Measurements from ENCODE around the gene GALR2. TPM values are rescaled to one million over a fixed set of nuclear protein-coding genes. Genes with fewer than 3 reads are reported as not detected.
"Not testable (repeated sequence)": the region's sequence is repeated elsewhere in the genome, so short reads cannot be mapped to it uniquely, and the experiment has no call there.

Gene GALR2
- total RNA-seq, 1 donor from 2014 or later = 2.7 TPM

- Mint-ChIP-seq H3K9me3 (no peaks in the 10 kb centered on the region), H3K4me3 (peak overlapping the region; percentile 28), H3K27me3 (no peaks in the 10 kb centered on the region), H3K4me1 (peaks cover 18% of the 10 kb centered on the region), H3K36me3 (ENCODE audit: low read depth) (peaks cover 68% of the 10 kb centered on the region), H3K27ac (peak overlapping the region; percentile 71)
- peak; percentile 80 for DNase-seq
- intact Hi-C loops (cut with micrococcal nuclease) = loop anchor here (1.0 kb wide), 1 partner anchor 8 kb away; the partner anchor contains the start of gene SRP68
These were observed 10.6 kb upstream of the GALR2 start for GRCh38 chr17:76063875-76064546.

DNA sequence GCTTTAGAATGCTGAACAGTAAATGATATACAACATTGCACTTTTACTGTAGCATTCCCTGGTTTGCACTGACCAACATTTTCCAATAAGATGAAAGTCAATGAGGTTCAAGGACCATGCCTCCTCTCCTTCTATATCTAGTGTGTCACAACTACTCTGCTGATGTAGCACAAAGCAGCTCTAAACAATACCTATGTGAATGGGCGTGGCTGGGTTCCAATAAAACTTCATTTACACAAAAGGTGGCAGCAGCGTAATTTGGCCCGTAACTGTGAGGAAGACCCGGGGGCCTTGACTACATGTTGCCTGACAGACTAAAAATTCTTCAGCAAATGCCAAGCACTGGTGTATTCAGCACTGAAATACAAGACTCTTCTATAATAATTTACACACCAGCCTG lies 8.8 kb upstream of the GALR2 start:
- Mint-ChIP-seq H3K27me3 (no peaks in the 10 kb centered on the region), H3K9me3 (no peaks in the 10 kb centered on the region), H3K36me3 (ENCODE audit: low read depth) (peaks cover 61% of the 10 kb centered on the region), H3K4me1 (peaks cover 24% of the 10 kb centered on the region), H3K4me3 (no peak overlapping the region), H3K27ac (peak overlapping the region; percentile 9)
- DNase-seq = no peak
- intact Hi-C loops (cut with micrococcal nuclease) = no loop called here

GRCh38 chr17:76071531-76072147 lies 2.9 kb upstream of the GALR2 start:
- Mint-ChIP-seq H3K27ac (peak overlapping the region; percentile 100), H3K36me3 (ENCODE audit: low read depth) (peaks cover 21% of the 10 kb centered on the region), H3K4me1 (peaks cover 32% of the 10 kb centered on the region), H3K27me3 (peaks cover 23% of the 10 kb centered on the region), H3K9me3 (no peaks in the 10 kb centered on the region), H3K4me3 (peak overlapping the region; percentile 99)
- intact Hi-C loops (cut with micrococcal nuclease) = loop anchor here (1.0 to 10.0 kb wide), 7 partner anchors 7 to 663 kb away; partner anchors contain the start of genes EXOC7, MFSD11, MRPL38 and PRPSAP1
- peak; percentile 74 for DNase-seq

DNA sequence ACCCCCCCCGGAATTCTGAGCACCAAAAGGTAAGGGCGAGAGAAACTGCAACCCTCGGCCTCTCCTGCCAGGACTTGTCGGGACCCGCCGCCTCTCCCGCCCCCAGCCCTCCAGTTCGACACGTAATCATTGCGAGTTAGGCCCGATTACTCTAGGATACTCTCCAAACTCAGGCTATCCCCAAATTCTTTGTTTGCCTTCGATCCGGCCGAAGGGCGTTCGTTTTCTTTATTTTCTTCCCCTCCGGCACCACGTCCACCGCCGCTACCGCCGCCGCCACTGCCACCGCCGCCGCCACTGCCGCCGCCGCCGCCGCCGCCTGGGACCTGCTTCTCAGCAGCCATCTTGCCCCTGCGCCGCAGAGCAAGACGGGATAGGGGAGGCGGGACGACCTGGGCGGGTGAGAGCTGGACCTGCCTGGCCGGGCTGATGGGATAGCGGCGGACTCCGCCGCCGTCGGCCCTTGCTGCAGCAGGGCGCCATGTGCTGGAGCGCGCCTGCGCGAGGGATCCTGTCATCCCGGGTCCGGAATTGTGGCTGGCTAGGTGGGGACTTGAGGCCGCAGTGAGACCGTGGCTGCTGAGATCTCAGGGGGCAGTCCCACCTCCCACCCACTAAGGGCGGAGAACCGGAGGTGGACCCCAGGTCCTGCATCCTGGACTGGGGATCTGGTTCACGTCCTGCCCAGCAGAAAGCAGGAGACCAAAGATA lies 2.3 kb upstream of the GALR2 start, which contains the start of gene SRP68:
TSS of gene SRP68 (minus strand) at position 370 of the 711 bp plus-strand sequence. CDS start at position 344, 26 bp downstream.
- intact Hi-C loops (cut with micrococcal nuclease) = loop anchor here (1.0 to 10.0 kb wide), 6 partner anchors 8 to 662 kb away; partner anchors contain the start of genes MFSD11, MRPL38, PRPSAP1 and SRSF2
- peaks cover 36% of the 10 kb centered on the region for H3K4me1 Mint-ChIP-seq

DNA sequence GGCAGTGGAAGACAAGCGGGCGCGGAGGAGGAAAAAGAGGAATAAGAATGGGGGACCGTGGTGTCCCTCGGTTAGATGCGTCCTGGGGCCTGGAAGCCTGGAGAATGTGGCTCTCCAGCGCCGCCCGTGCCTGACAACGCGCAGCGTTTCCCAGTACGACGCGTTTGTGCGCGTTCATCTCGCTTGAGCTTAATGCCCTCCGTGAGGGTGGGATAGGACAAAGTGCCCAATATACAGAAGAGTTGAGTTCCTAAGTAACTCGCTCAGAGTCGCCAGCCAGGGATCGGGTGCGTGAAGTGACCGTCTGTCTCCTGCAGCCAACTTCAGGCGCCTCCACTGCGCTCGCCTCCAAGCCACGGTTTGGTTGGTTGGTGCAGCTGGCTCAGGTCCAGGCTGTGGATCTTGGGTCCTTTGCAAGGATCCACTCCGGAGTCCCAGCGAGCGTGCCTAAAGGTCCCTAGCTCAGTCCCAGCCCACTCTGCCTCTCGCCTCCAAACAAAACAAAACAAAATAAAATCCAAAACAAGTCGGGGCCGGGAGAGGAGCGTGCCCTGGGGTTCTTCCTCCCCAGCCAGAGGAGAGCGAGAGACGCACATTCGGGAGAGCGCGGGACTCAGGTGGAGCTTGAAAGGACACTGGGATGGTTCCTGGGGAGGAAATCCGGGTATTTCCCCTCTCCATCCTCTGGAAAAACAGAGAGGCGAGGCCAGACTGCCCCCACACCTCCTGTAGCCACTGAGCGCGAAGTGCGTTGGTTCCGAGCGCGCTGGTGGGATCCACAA lies 974 bp downstream of the GALR2 start:
- Mint-ChIP-seq H3K27ac (no peak overlapping the region), H3K4me3 (peak overlapping the region; percentile 85), H3K9me3 (no peaks in the 10 kb centered on the region), H3K27me3 (peaks cover 48% of the 10 kb centered on the region), H3K36me3 (ENCODE audit: low read depth) (peaks cover 4% of the 10 kb centered on the region), H3K4me1 (peaks cover 31% of the 10 kb centered on the region)
- peak; percentile 70 for DNase-seq
- intact Hi-C loops (cut with micrococcal nuclease) = loop anchor here (5.0 to 10.0 kb wide), 3 partner anchors 63 to 659 kb away; partner anchors contain the start of genes MFSD11, MRPL38 and SRSF2

More for the DNA sequence above, 2.3 kb upstream of the GALR2 start, which contains the start of gene SRP68:
- Mint-ChIP-seq H3K9me3 (no peaks in the 10 kb centered on the region), H3K27me3 (peaks cover 29% of the 10 kb centered on the region), H3K36me3 (ENCODE audit: low read depth) (peaks cover 17% of the 10 kb centered on the region), H3K27ac (peak within 1 kb of the TSS; percentile 100), H3K4me3 (peak within 1 kb of the TSS; percentile 99)
- peak; percentile 96 for DNase-seq

DNA sequence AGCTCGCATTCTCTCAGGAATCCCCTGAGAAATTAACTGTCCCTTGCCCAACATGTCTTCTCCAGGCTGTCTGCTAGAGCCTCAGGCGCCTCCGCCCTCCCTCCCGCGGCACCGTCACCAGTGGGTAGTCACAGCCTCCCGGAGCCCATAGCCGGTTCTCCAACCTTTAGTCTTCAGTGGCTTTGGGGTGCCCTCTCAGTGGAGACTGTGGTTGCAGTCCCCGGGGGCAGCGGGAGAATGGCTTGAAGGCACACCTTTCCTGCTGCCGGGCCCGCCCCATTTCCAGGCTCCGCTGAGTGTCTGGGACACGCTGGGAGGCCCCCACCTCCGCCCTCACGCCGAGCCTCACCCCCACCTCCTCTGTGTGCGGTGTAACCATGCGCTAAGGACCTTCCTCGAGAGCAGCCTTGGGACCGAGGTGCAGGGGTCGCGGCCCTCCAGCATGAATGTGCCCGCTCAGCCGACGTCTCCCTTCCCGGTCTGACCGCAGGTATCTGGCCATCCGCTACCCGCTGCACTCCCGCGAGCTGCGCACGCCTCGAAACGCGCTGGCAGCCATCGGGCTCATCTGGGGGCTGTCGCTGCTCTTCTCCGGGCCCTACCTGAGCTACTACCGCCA lies 1.7 kb downstream of the GALR2 start:
- Mint-ChIP-seq H3K27me3 (peaks cover 48% of the 10 kb centered on the region), H3K36me3 (ENCODE audit: low read depth) (peaks cover 4% of the 10 kb centered on the region), H3K27ac (no peak overlapping the region), H3K4me1 (peaks cover 26% of the 10 kb centered on the region), H3K9me3 (no peaks in the 10 kb centered on the region), H3K4me3 (peak overlapping the region; percentile 85)
- intact Hi-C loops (cut with micrococcal nuclease) = loop anchor here (5.0 to 10.0 kb wide), 3 partner anchors 64 to 659 kb away; partner anchors contain the start of genes MFSD11, MRPL38 and SRSF2
- DNase-seq = peak; percentile 68

DNA sequence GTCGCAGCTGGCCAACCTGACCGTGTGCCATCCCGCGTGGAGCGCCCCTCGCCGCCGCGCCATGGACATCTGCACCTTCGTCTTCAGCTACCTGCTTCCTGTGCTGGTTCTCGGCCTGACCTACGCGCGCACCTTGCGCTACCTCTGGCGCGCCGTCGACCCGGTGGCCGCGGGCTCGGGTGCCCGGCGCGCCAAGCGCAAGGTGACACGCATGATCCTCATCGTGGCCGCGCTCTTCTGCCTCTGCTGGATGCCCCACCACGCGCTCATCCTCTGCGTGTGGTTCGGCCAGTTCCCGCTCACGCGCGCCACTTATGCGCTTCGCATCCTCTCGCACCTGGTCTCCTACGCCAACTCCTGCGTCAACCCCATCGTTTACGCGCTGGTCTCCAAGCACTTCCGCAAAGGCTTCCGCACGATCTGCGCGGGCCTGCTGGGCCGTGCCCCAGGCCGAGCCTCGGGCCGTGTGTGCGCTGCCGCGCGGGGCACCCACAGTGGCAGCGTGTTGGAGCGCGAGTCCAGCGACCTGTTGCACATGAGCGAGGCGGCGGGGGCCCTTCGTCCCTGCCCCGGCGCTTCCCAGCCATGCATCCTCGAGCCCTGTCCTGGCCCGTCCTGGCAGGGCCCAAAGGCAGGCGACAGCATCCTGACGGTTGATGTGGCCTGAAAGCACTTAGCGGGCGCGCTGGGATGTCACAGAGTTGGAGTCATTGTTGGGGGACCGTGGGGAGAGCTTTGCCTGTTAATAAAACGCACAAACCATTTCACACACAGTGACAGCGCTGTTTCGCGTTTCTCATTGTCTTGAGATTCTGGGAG lies 2.4 kb downstream of the GALR2 start:
- peaks cover 48% of the 10 kb centered on the region for H3K27me3 Mint-ChIP-seq
- H3K9me3 Mint-ChIP-seq = no peaks in the 10 kb centered on the region
- H3K27ac Mint-ChIP-seq = peak overlapping the region; percentile 86
- DNase-seq = peak; percentile 86
- intact Hi-C loops (cut with micrococcal nuclease) = loop anchor here (5.0 to 10.0 kb wide), 3 partner anchors 65 to 658 kb away; partner anchors contain the start of genes MFSD11, MRPL38 and SRSF2
- peak overlapping the region; percentile 85 for H3K4me3 Mint-ChIP-seq
- H3K36me3 Mint-ChIP-seq (ENCODE audit: low read depth) = peaks cover 4% of the 10 kb centered on the region
- peaks cover 26% of the 10 kb centered on the region for H3K4me1 Mint-ChIP-seq

DNA sequence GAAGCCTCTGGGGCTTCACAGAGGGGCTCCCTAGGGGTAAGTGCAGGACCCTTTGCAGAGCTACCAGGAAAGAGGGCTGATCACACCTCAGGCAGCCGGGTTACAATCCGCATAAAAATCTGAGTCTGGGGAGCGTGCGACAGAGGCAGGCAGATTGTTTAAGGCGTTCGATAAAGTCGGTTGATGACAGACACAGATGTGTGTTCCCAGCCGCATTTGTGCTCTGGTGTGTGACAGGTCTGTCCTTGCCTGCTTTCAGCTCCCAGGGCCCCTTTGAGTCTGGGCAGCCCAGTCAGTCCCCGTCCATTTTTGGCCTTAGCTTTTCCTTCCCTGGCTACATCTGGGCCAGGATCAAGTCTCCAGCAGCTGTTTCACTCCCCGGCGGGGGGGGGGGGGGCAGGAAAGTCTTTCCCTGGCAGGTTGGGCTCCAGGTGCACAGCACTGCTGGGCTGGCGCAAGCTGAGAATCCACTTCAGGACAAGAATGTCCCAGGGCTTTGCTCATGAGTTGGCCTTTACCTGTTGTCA lies 3.1 kb downstream of the GALR2 start:
- Mint-ChIP-seq H3K4me3 (no peak overlapping the region), H3K9me3 (no peaks in the 10 kb centered on the region), H3K27me3 (peaks cover 48% of the 10 kb centered on the region), H3K27ac (no peak overlapping the region), H3K36me3 (ENCODE audit: low read depth) (peaks cover 4% of the 10 kb centered on the region), H3K4me1 (peaks cover 26% of the 10 kb centered on the region)
- no peak for DNase-seq
- intact Hi-C loops (cut with micrococcal nuclease) = loop anchor here (5.0 to 10.0 kb wide), 3 partner anchors 65 to 657 kb away; partner anchors contain the start of genes MFSD11, MRPL38 and SRSF2

DNA sequence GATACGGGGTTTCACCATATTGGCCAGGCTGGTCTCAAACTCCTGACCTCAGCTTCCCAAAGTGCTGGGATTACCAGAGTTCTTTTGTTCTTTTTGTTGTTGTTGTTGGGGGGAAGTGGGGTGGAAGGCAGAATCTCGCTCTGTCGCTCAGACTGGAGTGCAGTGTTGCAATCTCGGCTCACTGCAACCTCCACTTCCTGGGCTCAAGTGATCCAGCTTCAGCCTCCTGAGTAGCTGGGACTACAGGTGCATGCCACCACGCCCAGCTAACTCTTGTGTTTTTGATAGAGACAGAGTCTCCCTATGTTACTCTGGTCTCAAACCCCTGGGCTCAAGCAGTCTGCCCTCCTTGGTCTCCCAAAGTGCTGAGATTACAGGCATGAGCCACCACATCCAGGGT lies 3.8 kb downstream of the GALR2 start:
- DNase-seq; H3K36me3 Mint-ChIP-seq (ENCODE audit: low read depth); H3K4me3 Mint-ChIP-seq; H3K27ac Mint-ChIP-seq; H3K9me3 Mint-ChIP-seq: not testable (repeated sequence)
- H3K4me1 Mint-ChIP-seq = peaks cover 23% of the 10 kb centered on the region
- H3K27me3 Mint-ChIP-seq = peaks cover 48% of the 10 kb centered on the region
- intact Hi-C loops (cut with micrococcal nuclease) = loop anchor here (5.0 to 10.0 kb wide), 3 partner anchors 66 to 656 kb away; partner anchors contain the start of genes MFSD11, MRPL38 and SRSF2

DNA sequence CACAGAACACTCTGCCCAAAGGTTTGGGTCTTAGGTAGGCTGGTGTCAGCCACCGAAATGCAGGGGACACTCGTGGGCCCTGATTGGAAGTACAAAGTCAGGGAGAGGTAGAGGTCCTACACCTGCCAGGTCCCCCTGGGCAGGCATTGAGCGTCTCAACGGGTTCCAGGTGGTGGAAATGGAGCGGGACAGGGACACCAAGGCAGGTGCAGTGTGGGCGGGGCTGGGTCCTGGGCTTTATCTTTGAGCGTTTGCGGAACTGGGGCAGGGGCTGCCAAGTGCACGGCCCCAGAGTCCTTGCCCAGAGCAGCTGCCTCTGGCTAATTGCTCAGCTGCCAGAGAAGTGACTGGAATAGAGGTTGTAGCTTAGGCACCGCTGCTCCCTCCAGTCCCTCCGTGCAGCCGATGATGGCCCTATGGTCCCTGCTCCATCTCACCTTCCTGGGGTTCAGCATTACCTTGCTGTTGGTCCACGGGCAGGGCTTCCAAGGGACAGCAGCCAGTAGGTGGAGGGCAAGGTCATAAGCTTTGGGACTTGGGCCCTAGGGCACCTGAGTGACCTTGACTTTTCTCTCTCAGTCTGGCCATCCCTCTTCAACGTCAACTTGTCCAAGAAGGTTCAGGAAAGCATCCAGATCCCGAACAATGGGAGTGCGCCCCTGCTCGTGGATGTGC lies 4.4 kb downstream of the GALR2 start, which contains the start of gene ZACN:
TSS of gene ZACN (plus strand) at position 323 of the 675 bp plus-strand sequence. CDS start at position 406, 83 bp downstream.
- H3K27ac Mint-ChIP-seq = no peak within 1 kb of the TSS

DNA sequence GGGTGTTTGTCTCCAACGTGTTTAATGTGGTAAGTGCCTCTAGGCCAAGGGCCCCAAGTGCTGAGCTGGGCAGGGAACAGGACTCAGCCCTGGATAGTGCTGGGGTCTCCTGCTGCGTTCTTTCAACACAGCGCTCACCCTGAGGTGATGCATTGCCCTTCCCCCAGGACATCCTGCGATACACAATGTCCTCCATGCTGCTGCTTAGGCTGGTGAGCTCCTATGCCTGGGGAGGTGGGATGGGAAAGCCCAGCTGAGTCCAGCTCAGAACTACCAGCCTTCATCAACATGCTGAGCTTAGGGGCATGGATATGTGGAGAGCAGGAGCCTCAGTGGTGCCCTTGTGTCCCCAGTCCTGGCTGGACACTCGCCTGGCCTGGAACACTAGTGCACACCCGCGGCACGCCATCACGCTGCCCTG lies 5.0 kb downstream of the GALR2 start:
- Mint-ChIP-seq H3K36me3 (ENCODE audit: low read depth) (peaks cover 10% of the 10 kb centered on the region), H3K27me3 (peaks cover 43% of the 10 kb centered on the region), H3K27ac (no peak overlapping the region), H3K4me3 (no peak overlapping the region), H3K4me1 (peaks cover 23% of the 10 kb centered on the region), H3K9me3 (no peaks in the 10 kb centered on the region)
- intact Hi-C loops (cut with micrococcal nuclease) = loop anchor here (5.0 to 10.0 kb wide), 3 partner anchors 67 to 655 kb away; partner anchors contain the start of genes MFSD11, MRPL38 and SRSF2
- DNase-seq = no peak

More for the DNA sequence above, 4.4 kb downstream of the GALR2 start, which contains the start of gene ZACN:
- intact Hi-C loops (cut with micrococcal nuclease) = loop anchor here (5.0 to 10.0 kb wide), 3 partner anchors 67 to 656 kb away; partner anchors contain the start of genes MFSD11, MRPL38 and SRSF2
- Mint-ChIP-seq H3K9me3 (no peaks in the 10 kb centered on the region), H3K4me3 (no peak within 1 kb of the TSS), H3K27me3 (peaks cover 44% of the 10 kb centered on the region), H3K36me3 (ENCODE audit: low read depth) (peaks cover 7% of the 10 kb centered on the region), H3K4me1 (peaks cover 23% of the 10 kb centered on the region)
- DNase-seq = no peak

Measured in activated CD4-positive, alpha-beta T cell treated with anti-CD3 and anti-CD28 coated beads, Interleukin-2, amount 10 ng/mL, durations not matched to agents 24 days and 14 days (primary cell).